ENCODE data around the gene PTPRN2. TPM values are rescaled to one million over a fixed set of nuclear protein-coding genes. Genes with fewer than 3 reads are reported as not detected.

Gene PTPRN2
- polyA plus RNA-seq, 1 of the 3 experiments (the other 2 are of a cell fraction): 4.0 TPM

DNA sequence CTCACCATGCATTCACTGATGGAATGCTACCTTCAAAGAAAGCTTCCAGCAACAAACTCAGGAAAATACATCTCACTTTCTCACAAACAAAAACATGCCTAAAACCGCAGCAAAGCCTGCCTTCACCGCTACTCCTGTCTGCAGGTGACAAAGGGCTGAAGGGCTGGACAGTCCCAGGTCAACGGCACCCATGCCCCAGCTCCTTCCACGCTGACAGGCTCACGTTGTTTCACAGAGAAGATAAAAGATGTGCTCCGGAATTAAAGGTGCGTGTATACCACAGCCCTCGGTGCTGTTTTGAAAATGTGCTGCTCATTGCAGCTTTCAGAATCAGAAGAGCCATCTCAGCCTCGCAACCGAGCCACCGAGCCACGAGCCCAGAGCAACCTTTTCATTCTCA is 445.0 kb downstream of the PTPRN2 start:
- POLR2A ChIA-PET: no interaction called here
- 43% methylated on average over 12 of the region's 12 CpGs for WGBS (ENCODE audit: low lambda C conversion rate)

DNA sequence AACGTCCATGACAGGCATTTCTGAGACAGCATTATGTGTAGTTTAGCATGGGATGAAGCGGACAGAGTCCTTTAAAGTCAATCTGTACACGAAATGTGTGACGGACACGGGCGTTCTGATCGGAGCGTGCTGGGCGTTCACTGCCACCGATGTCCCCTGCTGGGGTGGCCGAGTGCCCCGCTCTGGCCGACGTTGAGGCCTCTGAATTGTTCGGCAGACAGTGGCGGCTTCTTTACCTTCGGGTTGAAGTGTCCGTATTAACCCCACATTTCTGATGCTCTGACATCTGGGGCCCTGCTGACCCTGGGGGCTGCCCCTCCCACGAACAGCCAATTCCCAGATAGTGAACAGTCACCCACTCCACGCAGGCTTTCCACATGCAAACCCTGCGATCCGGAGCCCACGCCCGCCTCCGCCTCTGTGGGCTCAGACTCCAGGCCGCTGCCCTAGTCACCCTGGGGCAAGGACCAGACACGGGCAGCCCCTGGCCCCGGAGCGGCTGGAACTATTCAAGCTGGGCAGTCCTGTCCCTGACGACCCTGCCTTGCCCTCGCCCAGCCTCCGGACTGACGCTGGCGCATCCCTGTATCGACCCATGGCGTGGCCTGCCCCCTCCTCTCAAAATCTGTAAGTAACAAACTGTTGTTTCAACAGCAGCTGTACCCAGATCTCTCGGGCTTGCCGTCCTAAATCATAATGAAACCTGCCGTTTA is 445.7 kb downstream of the PTPRN2 start:
- CTCF ChIA-PET: no interaction called here
- POLR2A ChIA-PET: no interaction called here
- no peaks in the 10 kb centered on the region for H3F3A ChIP-seq (replicated peaks; ENCODE audit: insufficient read depth)
- no peak overlapping the region for H3K4me2 ChIP-seq
- H3K27ac ChIP-seq (ENCODE audit: low read depth in 2 of 2, low read length in 1 of 2): no peak overlapping the region
- no peaks in the 10 kb centered on the region for H4K20me1 ChIP-seq (ENCODE audit: insufficient read depth)
- no peaks in the 10 kb centered on the region for H3K36me3 ChIP-seq (replicated peaks in 1 of 2; ENCODE audit: control insufficient read depth in 1 of 2, insufficient read depth in 2 of 2, low read length in 1 of 2)
- no peaks in the 10 kb centered on the region for H3K79me2 ChIP-seq (ENCODE audit: insufficient read depth)
- no peaks in the 10 kb centered on the region for H3K9me2 ChIP-seq
- 68% methylated on average over 39 of the region's 39 CpGs for WGBS (ENCODE audit: low lambda C conversion rate)
- H3K9ac ChIP-seq: no peak overlapping the region
- DNase-seq: no peak
- no peak overlapping the region; a peak in 1 of 4 replicates for H3K4me3 ChIP-seq (ENCODE audit: low read depth in 2 of 2, low read length in 1 of 2)
- H3K4me1 ChIP-seq (ENCODE audit: control insufficient read depth in 1 of 2, insufficient read depth in 2 of 2, low read depth in 1 of 2, low read length in 1 of 2): no peaks in the 10 kb centered on the region; a peak in 1 of 4 replicates
- peaks cover 11% of the 10 kb centered on the region; the same call in 1 of the 2 replicates for H3K9me3 ChIP-seq
- H2AFZ ChIP-seq (ENCODE audit: low read depth): no peak overlapping the region
- no peaks in the 10 kb centered on the region for H3K27me3 ChIP-seq (ENCODE audit: insufficient read depth)
- TF ChIP-seq GABPA (IDR thresholded peaks at IDR 0.05; ENCODE audit: low read depth) (no peak), TAF1 (IDR thresholded peaks at IDR 0.05; ENCODE audit: borderline replicate concordance, low read depth, low read length) (no peak), SIN3A (IDR thresholded peaks at IDR 0.05; ENCODE audit: borderline replicate concordance, low read depth, low read length) (no peak), RXRA (IDR thresholded peaks at IDR 0.05; ENCODE audit: borderline replicate concordance, low read depth) (no peak), JUND (IDR thresholded peaks at IDR 0.05) (no peak), RFX5 (IDR thresholded peaks at IDR 0.05; ENCODE audit: low read length) (no peak), NRF1 (IDR thresholded peaks at IDR 0.05; ENCODE audit: low read depth, low read length) (no peak), EZH2phosphoT487 (IDR thresholded peaks at IDR 0.05; ENCODE audit: borderline replicate concordance, low read depth) (no peak), YY1 (IDR thresholded peaks at IDR 0.05; ENCODE audit: low read depth) (no peak), RCOR1 (IDR thresholded peaks at IDR 0.05; ENCODE audit: low read length) (no peak), NFIC (IDR thresholded peaks at IDR 0.05; ENCODE audit: borderline replicate concordance) (no peak), FOXM1 (IDR thresholded peaks at IDR 0.05; ENCODE audit: low read depth) (no peak)
- TF ChIP-seq, protein P1, sequence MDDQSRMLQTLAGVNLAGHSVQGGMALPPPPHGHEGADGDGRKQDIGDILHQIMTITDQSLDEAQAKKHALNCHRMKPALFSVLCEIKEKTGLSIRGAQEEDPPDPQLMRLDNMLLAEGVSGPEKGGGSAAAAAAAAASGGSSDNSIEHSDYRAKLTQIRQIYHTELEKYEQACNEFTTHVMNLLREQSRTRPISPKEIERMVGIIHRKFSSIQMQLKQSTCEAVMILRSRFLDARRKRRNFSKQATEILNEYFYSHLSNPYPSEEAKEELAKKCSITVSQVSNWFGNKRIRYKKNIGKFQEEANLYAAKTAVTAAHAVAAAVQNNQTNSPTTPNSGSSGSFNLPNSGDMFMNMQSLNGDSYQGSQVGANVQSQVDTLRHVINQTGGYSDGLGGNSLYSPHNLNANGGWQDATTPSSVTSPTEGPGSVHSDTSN (IDR thresholded peaks at IDR 0.05): no peak
- TF ChIP-seq, protein P2, sequence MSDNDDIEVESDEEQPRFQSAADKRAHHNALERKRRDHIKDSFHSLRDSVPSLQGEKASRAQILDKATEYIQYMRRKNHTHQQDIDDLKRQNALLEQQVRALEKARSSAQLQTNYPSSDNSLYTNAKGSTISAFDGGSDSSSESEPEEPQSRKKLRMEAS (IDR thresholded peaks at IDR 0.05; ENCODE audit: low read depth): no peak

More for the DNA sequence above, 445.0 kb downstream of the PTPRN2 start:
- Histone ChIP-seq H3K4me2 (no peak overlapping the region), H3K36me3 (replicated peaks in 1 of 2; ENCODE audit: control insufficient read depth in 1 of 2, insufficient read depth in 2 of 2, low read length in 1 of 2) (no peaks in the 10 kb centered on the region), H3K27me3 (ENCODE audit: insufficient read depth) (no peaks in the 10 kb centered on the region), H3K9ac (no peak overlapping the region), H3F3A (replicated peaks; ENCODE audit: insufficient read depth) (no peaks in the 10 kb centered on the region), H2AFZ (ENCODE audit: low read depth) (no peak overlapping the region), H3K9me3 (peaks cover 11% of the 10 kb centered on the region; the same call in 1 of the 2 replicates), H3K9me2 (no peaks in the 10 kb centered on the region), H4K20me1 (ENCODE audit: insufficient read depth) (no peaks in the 10 kb centered on the region), H3K4me1 (ENCODE audit: control insufficient read depth in 1 of 2, insufficient read depth in 2 of 2, low read depth in 1 of 2, low read length in 1 of 2) (no peaks in the 10 kb centered on the region; a peak in 1 of 4 replicates), H3K79me2 (ENCODE audit: insufficient read depth) (no peaks in the 10 kb centered on the region), H3K4me3 (ENCODE audit: low read depth in 2 of 2, low read length in 1 of 2) (no peak overlapping the region), H3K27ac (ENCODE audit: low read depth in 2 of 2, low read length in 1 of 2) (no peak overlapping the region)
- TF ChIP-seq MXI1 (IDR thresholded peaks at IDR 0.05; ENCODE audit: low read depth, low read length) (no peak), NFIC (IDR thresholded peaks at IDR 0.05; ENCODE audit: borderline replicate concordance) (no peak), CHD2 (IDR thresholded peaks at IDR 0.05; ENCODE audit: low read length, partially characterized antibody) (no peak), EP300 (IDR thresholded peaks at IDR 0.05; ENCODE audit: borderline replicate concordance in 1 of 2, low read depth in 1 of 2, low read length in 1 of 2) (no peak), NRF1 (IDR thresholded peaks at IDR 0.05; ENCODE audit: low read depth, low read length) (no peak), GATA2 (CRISPR knock-in tag; IDR thresholded peaks at IDR 0.05) (no peak), RAD21 (IDR thresholded peaks at IDR 0.05; ENCODE audit: low read length) (no peak), GABPA (IDR thresholded peaks at IDR 0.05; ENCODE audit: low read depth) (no peak), FOXM1 (IDR thresholded peaks at IDR 0.05; ENCODE audit: low read depth) (no peak), MEF2A (IDR thresholded peaks at IDR 0.05; ENCODE audit: borderline replicate concordance, low read depth) (no peak)
- TF ChIP-seq, protein P3, sequence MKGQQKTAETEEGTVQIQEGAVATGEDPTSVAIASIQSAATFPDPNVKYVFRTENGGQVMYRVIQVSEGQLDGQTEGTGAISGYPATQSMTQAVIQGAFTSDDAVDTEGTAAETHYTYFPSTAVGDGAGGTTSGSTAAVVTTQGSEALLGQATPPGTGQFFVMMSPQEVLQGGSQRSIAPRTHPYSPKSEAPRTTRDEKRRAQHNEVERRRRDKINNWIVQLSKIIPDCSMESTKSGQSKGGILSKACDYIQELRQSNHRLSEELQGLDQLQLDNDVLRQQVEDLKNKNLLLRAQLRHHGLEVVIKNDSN (IDR thresholded peaks at IDR 0.05; ENCODE audit: borderline replicate concordance, low read depth): no peak
- TF ChIP-seq, protein P2 (IDR thresholded peaks at IDR 0.05; ENCODE audit: low read depth): no peak
- TF ChIP-seq, protein P4, sequence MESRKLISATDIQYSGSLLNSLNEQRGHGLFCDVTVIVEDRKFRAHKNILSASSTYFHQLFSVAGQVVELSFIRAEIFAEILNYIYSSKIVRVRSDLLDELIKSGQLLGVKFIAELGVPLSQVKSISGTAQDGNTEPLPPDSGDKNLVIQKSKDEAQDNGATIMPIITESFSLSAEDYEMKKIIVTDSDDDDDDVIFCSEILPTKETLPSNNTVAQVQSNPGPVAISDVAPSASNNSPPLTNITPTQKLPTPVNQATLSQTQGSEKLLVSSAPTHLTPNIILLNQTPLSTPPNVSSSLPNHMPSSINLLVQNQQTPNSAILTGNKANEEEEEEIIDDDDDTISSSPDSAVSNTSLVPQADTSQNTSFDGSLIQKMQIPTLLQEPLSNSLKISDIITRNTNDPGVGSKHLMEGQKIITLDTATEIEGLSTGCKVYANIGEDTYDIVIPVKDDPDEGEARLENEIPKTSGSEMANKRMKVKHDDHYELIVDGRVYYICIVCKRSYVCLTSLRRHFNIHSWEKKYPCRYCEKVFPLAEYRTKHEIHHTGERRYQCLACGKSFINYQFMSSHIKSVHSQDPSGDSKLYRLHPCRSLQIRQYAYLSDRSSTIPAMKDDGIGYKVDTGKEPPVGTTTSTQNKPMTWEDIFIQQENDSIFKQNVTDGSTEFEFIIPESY (IDR thresholded peaks at IDR 0.05; ENCODE audit: borderline replicate concordance, low read depth): no peak
- CTCF ChIA-PET: no interaction called here
- no peak for DNase-seq
